IMR-90 (cell line): ENCODE data around the gene LRPAP1. TPM values are rescaled to one million over a fixed set of nuclear protein-coding genes. Genes with fewer than 3 reads are reported as not detected.

Experiments used
- ATAC-seq: fragments of 200-7000 bp; cut with Tn5 transposase; 2 replicates; pipeline ENCODE4 v1.9.1; 2020; ENCODE audit warnings: low read depth, mild to moderate bottlenecking, moderate library complexity
- BruUV-seq: library from RNA; stranded (reverse); fragments of 400-500 nt; replicated peaks from 2 replicates; lab custom pipeline; 2021; lab: Mats Ljungman, UMichigan
- CTCF ChIA-PET: fragments of 300-600 bp; formaldehyde crosslinking; extraction: SDS; loops from one replicate; lab custom pipeline; 2021; ENCODE audit warnings: antibody characterized with exemption; lab: Yijun Ruan, JAX
- POLR2A ChIA-PET: fragments of 300-600 bp; sonication (Branson Sonifier 250); formaldehyde crosslinking; loops from one replicate; lab custom pipeline; 2022; ENCODE audit warnings: antibody characterized with exemption; ENCODE audit not compliant: unreplicated experiment; lab: Charles Lee
- DNase-seq: peaks from one replicate; pipeline ENCODE4 v3.0.0; 2013
- H2AFZ ChIP-seq: replicated peaks from 2 replicates; pipeline ENCODE3; 2013; ENCODE audit warnings: low read length, mild to moderate bottlenecking; ENCODE audit not compliant: poor library complexity
- H2AK5ac ChIP-seq: 2 replicates; pipeline ENCODE4 v1.6.1; 2013; ENCODE audit warnings: low read depth, low read length, inconsistent platforms
- H2AK9ac ChIP-seq: replicated peaks from 2 replicates; pipeline ENCODE3; 2013; ENCODE audit warnings: mild to moderate bottlenecking, low read depth, low read length, moderate library complexity; ENCODE audit not compliant: poor library complexity
- H2BK120ac ChIP-seq: 2 replicates; pipeline ENCODE4 v1.6.1; 2013; ENCODE audit warnings: low read depth, low read length, inconsistent platforms
- H2BK15ac ChIP-seq: 3 replicates; pipeline ENCODE4 v1.6.1; 2013; ENCODE audit warnings: low read depth, low read length, inconsistent platforms
- H2BK20ac ChIP-seq: 2 replicates; pipeline ENCODE4 v1.6.1; 2013; ENCODE audit warnings: low read depth, mild to moderate bottlenecking, inconsistent platforms, low read length, moderate library complexity
- H2BK5ac ChIP-seq: 2 replicates; pipeline ENCODE4 v1.6.1; 2013; ENCODE audit warnings: mild to moderate bottlenecking, low read depth, low read length, inconsistent platforms; ENCODE audit not compliant: poor library complexity, severe bottlenecking
- H3K14ac ChIP-seq: replicated peaks from 2 replicates; pipeline ENCODE4 v1.6.1; 2013; ENCODE audit warnings: low read depth, low read length, inconsistent platforms
- H3K18ac ChIP-seq: 2 replicates; pipeline ENCODE4 v1.6.1; 2013; ENCODE audit warnings: low read depth, low read length, control low read depth
- H3K23ac ChIP-seq: 2 replicates; pipeline ENCODE4 v1.6.1; 2013; ENCODE audit warnings: low read depth, low read length, inconsistent platforms
- H3K27ac ChIP-seq: 2 replicates; pipeline ENCODE4 v1.5.1; 2013; ENCODE audit warnings: mild to moderate bottlenecking, control low read depth, low read length; ENCODE audit not compliant: insufficient read depth
- H3K27me3 ChIP-seq: 2 replicates; pipeline ENCODE4 v1.6.1; 2013; ENCODE audit warnings: low read length; ENCODE audit not compliant: control insufficient read depth, insufficient read depth
- H3K36me3 ChIP-seq: 2 replicates; pipeline ENCODE4 v1.6.1; 2013; ENCODE audit warnings: low read length, mixed read lengths; ENCODE audit not compliant: control insufficient read depth, insufficient read depth
- H3K4ac ChIP-seq: 2 replicates; pipeline ENCODE4 v1.6.1; 2013; ENCODE audit warnings: low read depth, low read length, inconsistent platforms
- H3K4me1 ChIP-seq: 2 replicates; pipeline ENCODE4 v1.6.1; 2013; ENCODE audit warnings: low read length, mixed read lengths; ENCODE audit not compliant: control insufficient read depth, insufficient read depth
- H3K4me2 ChIP-seq: 2 replicates; pipeline ENCODE4 v1.6.1; 2013; ENCODE audit warnings: low read depth, mild to moderate bottlenecking, control low read depth, low read length, moderate library complexity
- H3K4me3 ChIP-seq: 2 replicates; pipeline ENCODE4 v1.5.1; 2013; ENCODE audit warnings: low read depth, mild to moderate bottlenecking, control low read depth, low read length, moderate library complexity; ENCODE audit not compliant: insufficient read depth
- H3K56ac ChIP-seq: 2 replicates; pipeline ENCODE4 v1.6.1; 2013; ENCODE audit warnings: low read length, inconsistent platforms; ENCODE audit not compliant: insufficient read depth; ENCODE audit errors: extremely low read depth
- H3K79me1 ChIP-seq, 2 experiments: 2 replicates each; pipeline ENCODE4 v1.6.1; 2013; ENCODE audit warnings: low read length in 2 of 2, inconsistent platforms in 1 of 2, low read depth in 1 of 2
- H3K9ac ChIP-seq: 2 replicates; pipeline ENCODE4 v1.6.1; 2013; ENCODE audit warnings: low read depth, low read length, control low read depth
- H3K9me1 ChIP-seq: 2 replicates; pipeline ENCODE4 v1.6.1; 2013; ENCODE audit warnings: low read length, inconsistent platforms; ENCODE audit not compliant: insufficient read depth
- H3K9me3 ChIP-seq: 2 replicates; pipeline ENCODE4 v1.6.1; 2013; ENCODE audit warnings: low read length; ENCODE audit not compliant: control insufficient read depth, insufficient read depth
- H4K20me1 ChIP-seq: 2 replicates; pipeline ENCODE4 v1.6.1; 2013; ENCODE audit warnings: low read length, inconsistent platforms; ENCODE audit not compliant: insufficient read depth
- H4K5ac ChIP-seq: 2 replicates; pipeline ENCODE4 v1.6.1; 2013; ENCODE audit warnings: mild to moderate bottlenecking, low read depth, low read length, control low read depth
- H4K8ac ChIP-seq, 2 experiments: 2 replicates each; pipeline ENCODE4 v1.6.1; 2013; ENCODE audit warnings: low read depth in 2 of 2, low read length in 2 of 2, control low read depth in 1 of 2, inconsistent platforms in 1 of 2
- H4K91ac ChIP-seq: 2 replicates; pipeline ENCODE4 v1.6.1; 2013; ENCODE audit warnings: low read depth, low read length, inconsistent platforms; ENCODE audit not compliant: insufficient read depth
- CHD1 ChIP-seq: IDR thresholded peaks from 2 replicates; pipeline ENCODE4 v1.6.1; 2012; ENCODE audit warnings: low read depth, low read length, improper control_type of control experiment
- CTCF ChIP-seq: conservative IDR thresholded peaks from 2 replicates; pipeline ENCODE4 v1.5.1; 2012; ENCODE audit warnings: mild to moderate bottlenecking, low read depth, low read length, improper control_type of control experiment
- ELK1 ChIP-seq: fragments of 150-350 bp; IDR thresholded peaks from 2 replicates; pipeline ENCODE4 v1.6.1; 2016; ENCODE audit warnings: low read depth, mild to moderate bottlenecking, low read length, moderate library complexity, borderline replicate concordance
- RFX5 ChIP-seq: IDR thresholded peaks from 2 replicates; pipeline ENCODE4 v1.8.0; 2012; ENCODE audit warnings: low read depth, mild to moderate bottlenecking, low read length, moderate library complexity
- WGBS, 2 experiments: methylation state at CpG; one replicate each; pipeline versions ENCODE4 v1.1.5 to v1.1.7; 2013; ENCODE audit warnings: missing lambda C conversion rate in 2 of 2; ENCODE audit not compliant: insufficient read length in 1 of 2; ENCODE audit errors: extremely low coverage in 2 of 2; 5-methylcytosine and 5-hydroxymethylcytosine counted together
- dilution Hi-C: fragments of 300-500 bp; cut with HindIII; formaldehyde crosslinking; loops from one replicate; pipeline ENCODE4 v1.14.3; 2018; ENCODE audit warnings: low sequenced_read_pairs; ENCODE audit not compliant: unreplicated experiment
- in situ Hi-C: fragments of 300-500 bp; cut with MboI; formaldehyde crosslinking; loops from 3 replicates; pipeline ENCODE4 v1.14.3; 2019; ENCODE audit warnings: low sequenced_read_pairs, inconsistent platforms, mixed read lengths
- intact Hi-C: fragments of 100-400 bp; cut with micrococcal nuclease; formaldehyde crosslinking; loops from 2 replicates; pipeline ENCODE4 v1.10.0; 2022
- polyA plus RNA-seq, 3 experiments: library from polyadenylated mRNA; depleted of rRNA; stranded (reverse); fragments of >200 nt; gene quantifications; 2 replicates each; pipeline ENCODE4 v1.2.3, GENCODE V29; 2012; ENCODE audit warnings: low replicate concordance in 1 of 3
- total RNA-seq: library from RNA; depleted of rRNA; stranded (reverse); fragments of >200 nt; gene quantifications from 2 replicates; pipeline ENCODE4 v1.2.3, GENCODE V29; 2012

LRPAP1 gene
- total and polyA plus RNA-seq, 2 of the 4 experiments (the other 2 are of a cell fraction): 135 to 175 TPM

GRCh38 chr4:3527914-3528876 is 4.0 kb downstream of the LRPAP1 start:
- Histone ChIP-seq H4K8ac (no peak overlapping the region), H3K9me1 (no peaks in the 10 kb centered on the region), H2BK5ac (no peak overlapping the region), H3K27ac (no peak overlapping the region), H4K5ac (no peak overlapping the region), H3K4me1 (peaks cover 10% of the 10 kb centered on the region), H3K27me3 (no peaks in the 10 kb centered on the region), H2BK20ac (no peak overlapping the region), H3K4me2 (no peak overlapping the region), H2BK15ac (no peak overlapping the region), H2AK9ac (no peak overlapping the region), H2BK120ac (no peak overlapping the region), H2AK5ac (no peak overlapping the region), H3K79me1 (peaks cover 18 to 49% of the 10 kb centered on the region in 2 experiments), H3K4me3 (no peak overlapping the region), H3K56ac (no peak overlapping the region), H4K91ac (no peak overlapping the region), H3K9ac (no peak overlapping the region), H3K36me3 (peaks cover 28% of the 10 kb centered on the region), H3K4ac (no peak overlapping the region), H3K9me3 (no peaks in the 10 kb centered on the region), H4K20me1 (peaks cover 45% of the 10 kb centered on the region), H3K14ac (no peak overlapping the region), H3K18ac (no peak overlapping the region), H2AFZ (no peak overlapping the region), H3K23ac (no peak overlapping the region)
- DNase-seq (no peak), ATAC-seq (no peak)
- ChIA-PET POLR2A (no interaction called here), CTCF (no interaction called here)
- intact Hi-C loops: no loop called here
- no TSS peak for BruUV-seq
- dilution Hi-C loops: no loop called here
- no peak for TF ChIP-seq ELK1
- no peak for TF ChIP-seq RFX5
- TF ChIP-seq CTCF: no peak
- TF ChIP-seq CHD1: no peak
- 93% methylated on average over 19 of the region's 27 CpGs; no CpG with 5 or more reads in 1 of the 2 experiments for WGBS, 2 experiments
- in situ Hi-C loops: no loop called here
